ENCODE results near the gene NLN.

DNA sequence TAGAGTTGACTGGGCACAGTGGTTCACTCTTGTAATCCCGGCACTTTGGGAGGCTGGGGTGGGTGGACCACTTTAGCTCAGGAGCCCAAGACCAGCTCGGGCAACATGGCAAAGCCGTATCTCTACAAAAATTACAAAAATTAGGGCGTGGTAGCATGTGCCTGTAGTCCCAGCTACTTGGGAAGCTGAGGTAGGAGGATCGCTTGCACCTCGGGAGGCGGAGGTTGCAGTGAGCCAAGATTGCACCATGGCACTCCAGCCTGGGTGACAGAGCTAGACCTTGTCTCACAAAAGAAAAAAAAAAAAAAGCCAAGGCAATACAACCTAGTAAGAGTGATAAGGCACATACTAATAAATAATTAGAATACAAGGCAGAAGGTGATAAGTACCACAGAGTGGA is 15.8 kb downstream of the NLN start:
- TF ChIP-seq CTCF (conservative IDR thresholded peaks at IDR 0.05) (no peak), ZFX (IDR thresholded peaks at IDR 0.05) (no peak)
